GM10266 (cell line): ENCODE data around the gene NEK9.

ENCODE experiments used
- DNase-seq: peaks from one replicate; pipeline ENCODE4 v3.0.0; 2012; ENCODE audit errors: extremely low spot score
- CTCF ChIP-seq: IDR thresholded peaks from 2 replicates; pipeline ENCODE4 v1.5.1; 2012; ENCODE audit warnings: mild to moderate bottlenecking, low read depth; ENCODE audit not compliant: control insufficient read depth, insufficient read depth; ENCODE audit errors: missing control alignments

Gene NEK9

GRCh38 chr14:75040959-75041358 lies 85.9 kb downstream of the NEK9 start:
- DNase-seq = no peak

DNA sequence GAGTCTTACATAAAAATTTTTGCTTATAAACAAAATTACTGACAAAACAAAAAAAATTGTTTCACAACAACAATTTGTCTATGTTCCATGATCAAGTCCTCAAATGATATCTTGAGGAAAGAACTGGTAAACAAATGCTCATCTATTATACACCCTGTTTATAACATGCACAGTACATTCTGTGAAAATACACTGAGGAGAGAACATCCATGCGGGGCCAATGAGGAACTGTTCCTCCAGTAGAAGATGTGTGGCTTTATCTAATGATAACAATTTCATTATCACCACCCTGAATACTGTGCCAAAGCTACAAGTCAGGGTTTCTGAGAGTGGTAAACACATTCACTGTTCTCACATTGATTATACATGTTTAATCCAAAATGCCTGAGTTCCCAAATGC lies 86.3 kb downstream of the NEK9 start:
- no peak for DNase-seq
- TF ChIP-seq CTCF = no peak

More at GRCh38 chr14:75040959-75041358, 85.9 kb downstream of the NEK9 start:
- no peak for TF ChIP-seq CTCF

DNA sequence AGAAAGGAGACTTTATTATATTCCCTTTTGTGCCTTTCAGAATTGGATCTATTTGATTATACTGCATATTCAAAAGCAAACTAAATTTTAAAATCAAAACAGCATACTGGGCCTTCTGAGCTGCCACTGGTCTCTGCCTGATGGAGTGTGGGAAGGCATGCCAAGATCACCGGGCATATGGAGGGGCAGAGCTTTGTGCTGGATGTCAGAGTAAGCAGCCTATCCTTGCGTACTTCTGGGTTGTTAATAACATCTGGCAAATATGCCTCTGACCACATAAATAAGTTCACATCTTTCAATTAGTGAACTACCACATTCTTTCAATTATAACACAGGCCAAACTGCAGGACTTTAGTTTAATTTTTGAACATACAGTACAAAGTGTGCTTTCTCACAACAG lies 93.9 kb downstream of the NEK9 start:
- no peak for TF ChIP-seq CTCF
- DNase-seq = no peak

DNA sequence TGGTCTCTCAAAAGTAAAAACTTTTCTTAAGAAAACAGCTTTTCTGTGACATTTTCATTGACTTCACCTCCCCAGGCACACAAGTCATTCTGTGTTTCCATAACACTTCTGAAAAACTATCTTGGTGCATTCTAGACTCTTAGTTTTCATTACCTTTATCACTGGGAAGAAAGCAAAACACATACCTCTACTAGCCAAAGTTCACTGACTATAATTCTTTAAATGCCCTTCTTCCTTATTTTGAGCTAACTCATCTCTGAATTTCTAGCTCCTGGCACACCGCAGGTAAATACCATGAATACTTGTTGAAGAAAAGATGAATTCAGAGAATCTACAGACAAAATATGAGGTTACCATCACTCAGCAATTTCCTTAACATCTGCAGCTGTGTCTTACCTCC lies 96.7 kb downstream of the NEK9 start:
- no peak for DNase-seq
- no peak for TF ChIP-seq CTCF
